ENCODE data around the gene FMNL2.

Gene FMNL2

DNA sequence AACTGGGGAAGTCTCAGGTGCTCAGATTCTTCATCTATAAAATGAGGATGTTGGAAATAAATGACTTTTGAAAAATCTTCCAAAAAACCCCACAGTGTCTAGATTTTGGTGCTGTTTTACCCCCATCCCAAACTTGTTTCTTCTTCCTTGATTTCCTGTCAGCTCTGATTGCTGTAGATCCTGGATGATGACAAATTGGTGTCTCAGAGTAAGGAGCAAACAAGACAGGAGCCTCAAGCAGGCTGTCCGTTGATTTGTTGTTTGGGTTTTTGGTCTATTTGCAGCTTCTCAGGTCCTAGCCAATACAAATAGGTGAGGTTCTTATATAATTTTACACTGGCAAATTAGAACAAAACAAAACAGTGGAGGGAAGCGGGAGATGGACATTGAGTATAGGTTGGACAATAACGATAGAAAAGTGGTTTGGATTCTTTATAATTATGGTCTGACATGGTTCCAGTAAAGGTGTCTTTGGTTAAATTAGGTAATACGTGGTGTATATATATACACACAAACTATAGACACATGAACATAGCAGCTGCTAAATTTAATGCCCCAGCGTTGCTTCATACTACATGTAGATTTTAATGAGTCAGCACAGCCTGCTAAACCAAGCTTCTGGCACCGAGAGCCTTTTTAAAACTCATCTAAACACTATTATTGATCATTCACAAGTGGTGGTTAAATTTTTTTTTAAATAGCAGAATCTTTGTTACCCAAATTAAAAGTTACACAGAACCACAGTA is 142.5 kb downstream of the FMNL2 start:
- DNase-seq = no peak

DNA sequence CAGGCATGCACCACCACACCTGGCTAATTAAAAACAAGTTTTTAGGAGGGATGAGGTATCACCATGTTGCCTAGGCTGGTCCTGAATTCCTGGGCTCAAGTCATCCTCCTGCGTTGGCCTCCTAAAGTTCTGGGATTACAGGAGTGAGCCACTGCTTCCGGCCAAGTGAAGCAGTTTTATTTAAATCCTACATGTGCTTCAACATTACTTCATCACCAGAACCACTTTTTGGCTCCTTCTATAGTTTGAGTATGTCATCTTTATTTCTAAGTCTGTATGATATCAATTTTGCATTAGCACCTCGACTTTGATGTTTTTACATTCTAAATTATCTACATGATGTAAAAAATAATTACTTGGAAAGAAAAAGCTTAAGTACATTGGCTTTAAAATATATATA is 144.3 kb downstream of the FMNL2 start:
- no peak for DNase-seq

DNA sequence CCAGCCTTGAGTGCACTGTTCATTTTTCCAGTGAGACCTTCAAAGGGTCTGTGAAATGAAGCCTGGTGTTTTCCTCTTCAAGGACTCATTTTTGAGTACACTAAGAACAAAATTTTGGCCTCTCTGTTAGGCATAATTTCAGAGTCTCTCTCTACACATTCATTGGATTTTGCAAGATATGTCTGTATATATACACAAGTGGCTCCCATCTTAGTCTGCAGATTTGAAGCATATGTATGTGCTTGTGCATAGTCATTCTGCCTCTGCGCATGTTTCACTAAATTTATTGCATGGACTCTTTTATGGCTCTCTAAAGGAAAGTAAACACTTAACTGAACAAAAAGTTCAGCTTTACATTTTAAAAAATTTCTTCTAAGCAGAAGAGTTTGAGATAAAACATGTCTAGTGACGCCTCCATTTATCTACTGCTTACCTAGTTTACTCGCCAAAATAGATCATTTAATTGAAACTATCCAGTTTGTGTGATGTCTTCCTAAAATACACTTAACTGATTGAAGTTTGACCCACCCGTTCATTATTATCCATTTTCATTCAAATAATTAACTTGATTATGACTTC is 145.9 kb downstream of the FMNL2 start:
- no peak for DNase-seq

DNA sequence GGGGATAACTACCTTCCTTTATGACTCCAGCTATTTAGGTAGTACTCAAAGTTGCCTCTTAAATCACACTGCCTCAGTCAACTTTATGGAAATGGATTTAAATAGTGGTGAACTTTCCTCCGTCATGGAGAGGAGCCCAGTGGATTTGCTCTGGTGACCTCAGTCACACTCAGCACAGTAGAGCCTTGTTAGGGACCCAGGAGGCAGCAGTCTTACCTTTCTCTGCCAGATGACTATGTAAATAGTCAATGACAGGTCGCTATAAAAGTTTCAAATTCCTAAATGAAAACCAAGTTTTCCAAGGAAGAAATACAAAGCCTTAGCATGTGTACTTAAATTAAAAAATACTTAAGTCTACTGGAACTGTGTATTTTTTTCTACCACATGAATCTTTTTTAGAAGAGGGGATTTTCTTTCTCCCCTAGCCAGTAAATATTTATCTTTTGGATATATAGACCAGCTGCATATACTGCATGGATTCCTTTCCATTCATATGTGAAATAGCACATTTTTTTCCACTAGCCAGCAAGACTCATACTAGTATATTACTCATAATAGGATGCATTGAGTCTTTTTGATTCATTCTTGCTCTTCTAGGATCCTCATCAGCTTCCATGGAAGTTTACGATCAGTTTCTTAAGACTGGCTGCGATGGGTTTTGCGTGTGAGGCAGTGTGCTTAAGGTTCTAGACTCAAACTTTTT is 147.1 kb downstream of the FMNL2 start:
- DNase-seq = no peak

DNA sequence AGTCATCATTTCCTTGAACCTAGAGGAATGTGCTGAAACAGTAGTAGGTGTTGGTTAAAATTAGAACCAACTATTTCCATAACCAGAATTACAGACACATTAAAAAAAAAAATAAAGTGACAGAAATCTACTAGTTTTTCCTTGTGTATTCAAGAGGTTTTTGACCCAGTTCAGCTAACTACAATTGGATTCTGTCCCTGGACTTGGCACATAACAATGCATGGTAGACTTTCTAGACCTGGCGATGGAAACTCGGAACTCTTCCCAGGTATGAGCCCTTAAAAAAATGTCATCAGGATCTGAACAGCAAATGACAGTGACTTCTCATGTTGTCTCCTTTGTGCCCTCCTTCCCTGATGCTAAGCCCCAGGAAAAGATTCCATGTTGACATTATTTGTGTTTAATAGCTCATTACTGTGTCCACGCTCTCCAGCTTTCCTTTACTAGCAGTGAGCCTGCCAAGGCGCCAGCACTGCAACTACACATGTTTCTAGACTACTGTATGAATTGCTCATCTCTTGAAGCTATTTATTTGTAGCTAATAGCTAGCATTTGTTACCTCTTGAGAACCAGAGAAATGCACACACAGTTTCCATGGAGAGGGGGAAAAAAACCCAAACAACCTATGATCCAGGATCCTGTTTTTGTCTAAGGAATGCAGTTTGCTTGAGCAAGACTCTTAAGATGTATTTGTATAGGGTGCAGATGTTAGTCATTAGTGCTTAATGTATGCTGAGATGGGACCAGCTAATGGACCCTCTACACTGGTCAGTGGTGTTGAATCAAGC is 148.5 kb downstream of the FMNL2 start:
- DNase-seq = no peak

DNA sequence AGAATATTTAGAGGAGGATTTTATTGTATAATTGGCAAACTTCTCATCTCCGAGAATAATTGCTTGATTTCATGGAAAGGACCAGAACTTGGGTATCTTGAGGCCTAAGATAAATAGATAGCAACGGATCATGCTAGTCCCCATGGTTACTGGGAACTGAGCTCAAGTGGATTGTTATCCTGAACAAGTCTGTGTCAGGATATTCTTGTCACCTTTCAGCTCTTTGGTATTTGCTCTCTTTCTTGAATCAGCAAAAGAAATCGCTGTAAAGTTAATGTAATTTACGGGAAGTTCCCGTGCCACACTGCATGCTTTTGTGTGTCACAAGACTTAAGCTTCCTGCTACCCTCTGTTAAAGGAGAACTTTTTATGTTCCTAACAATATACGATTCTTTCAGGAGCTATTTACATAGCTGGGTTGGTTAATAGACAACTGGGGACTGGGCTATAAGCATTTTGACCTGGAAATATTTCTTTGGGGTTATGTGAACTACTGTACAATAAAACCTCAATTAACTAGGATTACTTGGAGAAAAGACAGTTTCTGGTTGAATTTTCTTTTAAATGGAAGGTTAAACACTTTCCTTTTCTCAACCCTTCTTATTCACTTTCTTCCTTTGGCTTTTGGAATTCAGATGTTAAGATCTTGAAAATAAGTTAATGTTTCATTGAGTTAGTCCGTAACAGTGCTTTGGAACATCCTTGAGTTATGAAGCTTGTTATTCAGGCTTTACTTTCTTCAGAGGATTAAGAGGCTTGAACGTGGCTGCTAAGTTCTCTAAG is 151.2 kb downstream of the FMNL2 start:
- DNase-seq = no peak

DNA sequence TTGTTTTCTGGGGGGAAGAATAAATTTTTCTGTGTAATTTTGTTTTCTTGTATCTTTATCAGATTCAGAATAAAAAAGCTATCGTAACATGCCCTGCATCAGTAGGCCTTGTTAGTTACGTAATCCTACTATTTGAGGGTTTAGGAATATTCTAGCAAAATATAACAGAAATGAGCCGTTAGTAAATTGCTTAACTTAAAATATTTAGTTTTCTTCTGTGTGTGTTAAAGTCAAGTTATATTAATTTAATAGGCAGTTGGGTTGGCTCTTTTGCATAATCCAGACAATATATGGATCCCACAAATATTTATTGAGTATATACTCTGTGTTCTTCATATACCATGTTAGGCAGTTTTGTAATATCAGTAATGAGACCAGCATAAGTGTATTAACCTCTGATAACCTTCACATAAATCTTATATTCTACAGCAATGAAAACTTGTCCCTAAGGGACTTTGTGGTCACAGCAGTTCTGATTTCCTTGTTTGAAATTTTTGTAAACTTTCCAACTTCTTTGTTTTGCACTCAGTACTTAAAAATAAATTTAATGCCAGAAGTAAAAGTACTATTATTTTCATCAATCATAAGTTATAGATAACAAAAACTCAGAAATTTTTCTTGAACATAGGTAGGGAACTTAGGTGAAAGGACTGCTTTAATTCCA is 151.9 kb downstream of the FMNL2 start:
- DNase-seq = no peak

DNA sequence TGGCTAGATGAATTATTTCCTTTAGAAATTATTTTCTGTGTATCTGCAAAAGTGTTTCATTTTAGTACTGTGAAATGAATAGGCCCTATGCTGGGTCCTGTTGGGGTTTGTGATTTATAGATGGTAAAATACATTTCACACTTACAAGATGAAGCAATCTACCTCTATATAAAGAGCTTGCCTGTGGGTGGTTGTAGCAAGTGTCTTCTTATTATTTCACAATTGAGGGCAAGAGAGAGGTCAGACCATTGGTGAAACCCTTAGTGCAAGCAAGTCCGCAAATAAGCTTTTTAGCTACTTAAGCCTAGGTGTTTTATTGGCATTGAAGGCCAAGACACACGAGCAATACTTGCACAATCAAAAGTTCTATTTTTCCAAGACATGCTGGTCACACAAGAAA is 153.1 kb downstream of the FMNL2 start:
- DNase-seq = no peak

DNA sequence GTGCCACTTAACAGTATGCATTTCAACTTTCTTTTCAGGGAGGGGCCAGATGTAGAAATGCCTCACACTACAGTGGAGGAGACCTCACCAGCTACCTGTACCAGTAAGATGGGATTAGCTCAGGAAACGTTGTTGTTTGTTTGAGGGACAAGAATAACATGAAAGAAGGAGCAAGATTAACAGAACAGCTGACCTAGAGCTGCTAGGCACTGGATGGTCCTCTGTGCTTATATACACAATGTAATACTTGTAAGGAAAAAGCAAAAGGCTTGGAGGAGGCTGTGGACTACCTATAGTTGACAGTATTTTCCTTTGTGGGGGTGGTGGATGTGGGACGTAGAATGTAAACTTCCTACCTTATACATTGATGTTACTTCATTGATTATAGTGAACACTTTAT is 154.4 kb downstream of the FMNL2 start:
- DNase-seq = no peak

DNA sequence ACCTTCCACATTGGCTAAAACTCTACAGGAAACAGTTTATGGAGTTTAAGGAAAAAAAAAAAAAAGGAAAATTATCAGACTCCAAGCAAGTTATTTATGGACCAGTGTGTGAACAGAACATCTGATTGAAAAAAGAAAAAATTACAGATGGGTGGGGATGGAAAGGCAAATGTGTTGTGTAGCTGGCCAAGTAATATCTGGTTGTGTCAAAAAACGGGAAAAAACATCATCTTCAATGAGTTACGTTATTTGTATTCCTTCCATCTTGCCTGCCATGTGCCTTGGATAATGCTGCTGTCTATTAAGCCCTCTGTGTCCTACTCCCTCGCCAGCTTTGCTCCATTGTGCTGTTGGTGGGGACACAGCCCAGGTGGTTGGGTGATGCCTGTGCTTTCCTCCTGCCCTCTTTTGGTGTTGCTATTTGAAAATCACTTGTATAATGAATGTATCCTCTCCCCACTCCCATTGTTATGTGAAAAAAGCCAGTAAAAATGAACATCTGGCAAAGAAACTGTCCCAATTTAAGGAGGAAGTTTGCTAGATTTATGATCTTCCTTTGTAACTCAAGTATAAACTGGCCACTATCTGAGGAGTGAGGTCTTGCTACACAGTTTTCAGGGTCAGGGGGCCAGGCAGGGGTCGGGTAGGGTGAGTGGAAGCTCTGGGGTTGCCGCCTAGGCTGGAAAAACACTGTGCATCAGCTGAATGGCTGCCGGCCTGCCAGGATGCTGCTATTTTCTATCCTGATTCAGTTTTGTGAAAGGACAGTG is 155.9 kb downstream of the FMNL2 start:
- DNase-seq = no peak

DNA sequence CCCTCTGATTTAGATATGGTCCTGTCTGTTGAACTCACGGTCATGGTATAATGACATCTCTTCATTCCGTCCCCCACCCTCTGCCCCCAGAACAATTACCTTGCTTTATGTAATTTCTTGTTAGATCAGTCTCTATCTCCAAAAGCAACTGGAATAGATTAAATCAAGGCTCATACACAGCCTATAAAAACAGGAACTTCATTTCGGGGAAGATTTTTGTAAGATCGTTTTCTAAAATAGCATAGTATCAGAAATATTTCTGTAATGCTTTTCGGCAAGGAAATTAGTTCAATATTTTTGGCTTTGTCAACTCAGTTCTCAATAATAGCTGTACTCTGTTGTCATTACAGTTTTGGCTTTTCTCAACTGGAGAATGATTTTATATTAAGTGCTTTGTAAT is 157.2 kb downstream of the FMNL2 start:
- no peak for DNase-seq

DNA sequence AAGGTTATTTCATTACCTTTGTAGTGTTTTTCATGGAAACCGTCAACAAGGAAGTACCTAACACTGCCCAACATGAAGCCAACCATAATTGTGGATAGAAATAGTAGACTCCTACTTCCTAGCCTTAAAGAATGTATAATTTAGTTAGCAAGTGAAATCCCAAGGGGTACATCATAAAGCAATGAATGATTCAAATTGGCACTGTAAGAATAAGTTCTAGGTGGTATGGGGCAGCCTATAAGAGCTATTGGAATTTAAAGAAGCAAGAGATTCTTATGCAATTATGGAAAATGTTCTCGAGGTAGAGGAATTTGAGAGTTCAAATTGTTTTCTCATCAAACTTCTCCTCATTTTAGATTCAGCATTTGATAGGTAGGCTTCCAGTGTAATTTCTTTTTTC is 157.9 kb downstream of the FMNL2 start:
- DNase-seq = no peak

DNA sequence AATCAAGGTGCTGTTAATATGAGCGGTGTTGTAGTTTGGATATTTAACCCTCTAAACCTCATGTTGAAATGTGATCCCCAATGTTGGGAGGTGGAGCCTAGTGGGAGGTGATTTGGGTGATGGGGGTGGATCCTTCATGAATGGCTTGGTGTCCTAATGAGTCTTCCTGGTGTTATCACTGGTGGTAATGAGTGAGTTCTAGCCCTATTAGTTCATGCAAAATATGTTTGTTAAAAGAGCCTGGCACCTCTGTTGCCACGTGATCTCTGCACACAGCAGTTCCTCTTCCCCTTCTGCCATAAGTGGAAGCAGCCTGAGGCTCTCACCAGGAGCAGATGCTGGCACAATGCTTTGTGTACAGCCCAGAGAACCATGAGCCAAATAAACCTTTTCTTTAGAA is 158.4 kb downstream of the FMNL2 start:
- DNase-seq = no peak

DNA sequence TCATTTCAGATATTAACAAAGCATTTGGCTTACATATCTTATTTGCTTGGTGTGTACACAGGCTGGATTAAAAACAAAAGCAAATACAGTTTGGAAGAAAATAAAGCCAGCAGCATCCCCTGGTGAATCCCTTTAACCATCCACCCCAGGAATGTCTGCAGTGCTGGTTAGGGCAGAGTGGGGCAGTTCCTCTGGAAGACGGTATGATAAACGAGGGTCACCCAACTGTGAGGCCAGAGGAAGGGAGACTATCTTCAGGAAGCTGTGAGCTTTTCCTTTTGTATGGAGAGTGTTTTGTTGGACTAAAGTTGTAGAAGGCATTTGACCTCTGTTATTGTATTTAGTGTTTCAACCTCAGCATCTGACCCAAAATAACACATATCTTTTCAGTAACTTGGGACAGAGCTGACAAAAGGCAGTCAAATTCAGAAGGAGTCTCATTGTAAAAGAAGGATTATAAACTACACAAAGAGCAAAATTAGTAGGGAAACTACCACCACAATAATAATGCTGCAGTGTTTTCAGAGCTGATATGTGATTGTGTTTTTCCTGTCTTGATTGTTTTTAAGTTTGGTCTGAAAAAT is 159.1 kb downstream of the FMNL2 start:
- DNase-seq = no peak

DNA sequence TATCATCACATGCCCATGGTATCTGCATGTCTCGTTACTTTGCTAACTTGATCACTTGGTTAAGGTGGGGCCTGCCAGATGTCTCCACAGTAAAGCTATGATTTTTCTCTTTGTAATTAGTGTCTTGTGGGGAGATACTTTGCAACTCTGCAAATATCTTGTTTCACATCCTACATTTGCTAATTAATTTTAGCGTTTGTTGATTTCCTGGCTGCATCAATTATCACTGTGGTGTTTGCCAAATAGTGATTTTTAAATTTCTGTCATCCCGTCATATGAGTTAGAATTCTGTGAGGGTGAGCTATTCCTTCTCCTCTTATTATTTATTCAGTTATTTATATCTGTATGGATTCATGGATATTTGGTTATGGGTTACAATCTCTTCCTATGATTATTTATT is 161.4 kb downstream of the FMNL2 start:
- DNase-seq = no peak

DNA sequence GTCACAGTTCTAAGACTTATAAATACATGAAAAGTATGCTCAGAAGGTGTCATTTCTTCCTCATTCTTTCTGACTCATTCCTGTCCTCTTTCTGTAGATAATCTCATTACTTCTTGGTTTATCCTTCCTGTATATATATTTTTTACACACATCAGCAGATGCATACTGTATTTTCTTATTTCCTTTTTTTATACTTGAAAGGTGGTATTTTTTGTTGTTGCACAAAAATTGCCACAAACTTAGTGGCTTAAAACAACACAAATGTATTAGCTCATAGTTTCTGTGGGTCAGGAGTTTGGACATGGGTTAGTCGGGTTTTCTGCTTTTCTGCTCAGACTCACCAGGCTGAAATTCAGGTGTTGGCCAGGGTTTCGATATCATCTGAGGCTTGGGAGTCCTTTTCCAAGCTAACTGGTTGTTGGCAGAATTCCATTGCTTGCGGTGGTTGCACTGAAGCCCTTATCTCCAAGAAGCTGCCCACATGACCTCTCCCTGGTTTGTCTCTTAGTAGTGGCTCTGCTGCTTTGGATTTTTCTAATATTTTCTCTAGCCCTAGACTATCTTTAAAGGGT is 162.6 kb downstream of the FMNL2 start:
- no peak for DNase-seq

DNA sequence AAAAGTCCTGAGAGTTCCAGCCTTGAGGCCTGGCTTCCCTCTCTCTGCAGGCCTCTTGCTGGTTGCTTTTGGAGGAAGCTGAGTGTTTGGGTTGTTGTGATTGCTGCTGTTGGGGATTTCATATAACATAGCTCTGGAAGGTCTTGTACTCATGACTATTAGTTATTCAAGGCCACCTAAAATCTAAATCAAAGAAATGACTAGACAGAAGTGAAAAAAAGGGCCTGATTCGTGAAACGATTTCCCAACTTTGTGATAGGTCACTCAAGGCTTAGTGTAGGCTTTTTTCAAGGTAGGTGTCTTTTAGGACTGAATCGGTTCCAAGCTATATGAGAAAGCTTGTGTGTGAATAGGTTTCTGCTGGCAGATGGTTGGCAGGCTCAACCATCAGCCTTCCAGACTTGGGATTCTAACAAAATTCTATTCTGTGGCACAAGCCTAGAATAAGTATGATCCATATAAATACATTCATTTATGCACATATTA is 164.4 kb downstream of the FMNL2 start:
- no peak for DNase-seq

DNA sequence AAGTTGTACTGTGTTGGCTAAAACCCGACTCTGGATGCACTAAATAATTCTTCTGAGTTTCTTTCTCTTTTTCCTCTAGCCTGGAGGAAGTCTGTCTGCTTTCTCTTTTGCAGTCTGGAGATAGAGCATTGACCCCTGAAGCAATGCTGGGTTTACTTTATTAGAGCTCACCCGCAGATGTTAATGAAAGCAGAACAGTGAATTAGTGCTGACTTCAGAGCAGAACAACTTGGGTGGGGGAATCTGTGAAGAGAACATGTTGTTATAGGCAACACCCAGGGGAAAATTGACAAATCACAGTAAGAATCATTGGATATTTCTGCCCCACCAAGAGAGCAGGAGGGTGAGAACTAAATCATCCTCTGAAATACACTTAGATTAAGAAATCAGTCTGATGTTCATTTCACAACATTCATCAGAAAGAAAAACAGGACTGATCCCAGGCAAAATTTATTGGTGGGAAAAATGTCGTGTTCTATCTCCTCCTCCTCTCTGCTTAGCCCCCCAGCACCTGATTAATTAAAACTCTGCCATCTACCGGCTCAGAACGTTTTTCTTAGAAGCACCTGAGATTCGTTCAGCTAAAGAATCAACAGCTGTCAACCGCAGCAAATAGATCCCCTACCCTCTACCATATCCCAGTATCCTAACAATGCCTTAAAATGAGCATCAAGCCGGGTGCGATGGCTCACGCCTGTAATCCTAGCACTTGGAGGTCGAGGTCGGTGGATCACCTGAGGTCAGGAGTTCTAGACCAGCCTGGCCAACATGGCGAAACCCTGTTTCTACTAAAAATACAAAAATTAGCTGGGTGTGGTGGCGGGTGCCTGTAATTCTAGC is 165.1 kb downstream of the FMNL2 start:
- no peak for DNase-seq

DNA sequence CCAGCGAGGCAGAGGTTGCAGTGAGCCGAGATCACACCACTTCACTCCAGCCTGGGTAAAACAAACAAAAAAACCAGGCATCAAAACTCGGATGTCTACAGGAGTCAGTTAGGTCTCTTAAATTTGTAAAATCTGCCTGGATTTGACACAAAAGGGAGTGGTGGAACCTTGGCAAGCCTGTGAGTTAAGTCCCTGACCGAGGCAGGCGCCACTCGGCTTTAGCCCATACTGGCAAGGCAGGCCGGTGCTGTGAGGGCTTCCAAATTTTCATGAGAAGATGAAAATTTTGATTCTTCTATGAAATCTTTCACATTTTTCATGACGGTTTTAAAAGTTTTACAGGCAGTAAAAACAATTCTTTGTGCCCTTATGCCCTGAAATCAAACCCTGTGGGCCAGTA is 165.8 kb downstream of the FMNL2 start:
- no peak for DNase-seq

DNA sequence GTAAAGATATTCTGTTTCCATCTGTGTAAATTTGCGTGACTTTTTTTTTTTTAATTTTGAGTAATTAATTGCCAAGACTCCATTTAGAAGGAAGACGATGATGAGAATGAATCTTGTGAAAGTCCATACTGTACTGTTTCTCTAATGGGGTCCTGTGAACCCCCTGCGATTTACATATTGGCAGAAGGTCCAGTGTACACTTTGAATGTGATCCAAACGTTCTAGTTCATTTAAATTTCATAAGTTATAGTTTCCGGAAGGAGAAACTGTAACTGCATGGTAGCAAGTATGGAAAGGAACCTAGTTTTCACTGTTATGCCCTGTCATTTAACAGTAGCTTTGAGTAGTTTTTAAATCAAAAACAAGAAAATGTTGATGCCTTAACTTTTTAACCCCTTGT is 166.7 kb downstream of the FMNL2 start:
- DNase-seq = no peak
